ENCODE data around the gene BUB1.
"Not testable (repeated sequence)": the region's sequence is repeated elsewhere in the genome, so short reads cannot be mapped to it uniquely, and the experiment has no call there.

Gene BUB1

GRCh38 chr2:110605057-110605456 lies 72.8 kb downstream of the BUB1 start:
- not testable (repeated sequence) for DNase-seq (ENCODE audit: low read depth in 1 of 2, low spot score in 1 of 2)

DNA sequence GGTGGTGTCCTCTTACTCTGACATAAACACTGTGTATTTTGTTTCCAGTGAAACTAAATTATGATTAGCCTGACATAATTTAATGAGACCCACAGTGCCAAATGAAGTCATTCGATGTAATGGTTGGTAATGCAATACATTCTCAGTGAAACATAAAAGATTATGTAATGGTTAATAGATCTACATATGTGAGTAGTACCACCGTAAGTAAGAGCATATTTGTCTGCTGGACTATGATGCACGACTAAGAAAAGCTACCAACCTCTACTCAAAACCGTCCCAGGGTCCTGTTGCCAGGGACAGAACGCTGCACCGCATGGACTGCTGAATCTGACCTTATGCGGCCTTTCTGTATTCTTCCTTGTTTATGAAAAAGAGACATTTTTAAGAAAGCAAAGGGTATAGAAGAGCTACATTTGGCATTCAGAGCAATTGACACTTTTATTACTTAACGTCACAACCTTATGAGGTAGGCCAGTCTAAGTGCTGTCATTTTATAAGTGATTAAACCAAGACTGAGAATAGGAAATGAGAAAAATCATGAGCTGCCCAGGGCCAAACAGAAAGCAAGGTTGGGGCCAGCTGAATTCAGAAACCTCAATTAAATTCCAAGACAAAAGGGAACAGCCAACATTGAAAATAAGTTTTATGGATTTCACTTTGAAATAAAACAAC lies 73.8 kb downstream of the BUB1 start:
- not testable (repeated sequence) for DNase-seq (ENCODE audit: low read depth in 1 of 2, low spot score in 1 of 2)

- not testable (repeated sequence) for DNase-seq (ENCODE audit: low read depth in 1 of 2, low spot score in 1 of 2)
Measured at GRCh38 chr2:110602139-110602538, 75.7 kb downstream of the BUB1 start.

DNA sequence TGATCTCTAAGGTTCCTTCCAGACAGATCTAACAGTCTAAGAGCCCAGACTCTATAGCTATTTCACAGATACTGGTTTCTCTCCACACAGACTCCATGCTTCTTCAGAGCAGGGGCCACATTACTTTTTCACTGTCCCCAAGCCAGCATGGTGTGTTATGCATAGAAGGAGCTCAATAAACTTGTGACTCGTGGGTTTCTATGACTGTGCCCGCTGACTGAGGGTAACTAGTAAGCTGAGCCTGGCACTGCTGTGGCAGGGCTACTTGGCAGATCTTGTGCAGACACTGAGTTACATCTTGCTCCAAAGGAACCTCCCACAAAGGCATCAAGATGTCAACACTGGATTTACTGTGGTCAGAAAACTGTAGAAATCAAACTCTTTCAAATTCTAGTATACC lies 85.9 kb downstream of the BUB1 start:
- not testable (repeated sequence) for DNase-seq (ENCODE audit: low read depth in 1 of 2, low spot score in 1 of 2)

- not testable (repeated sequence) for DNase-seq (ENCODE audit: low read depth in 1 of 2, low spot score in 1 of 2)
Measured at GRCh38 chr2:110589677-110590330, 88.1 kb downstream of the BUB1 start.

DNA sequence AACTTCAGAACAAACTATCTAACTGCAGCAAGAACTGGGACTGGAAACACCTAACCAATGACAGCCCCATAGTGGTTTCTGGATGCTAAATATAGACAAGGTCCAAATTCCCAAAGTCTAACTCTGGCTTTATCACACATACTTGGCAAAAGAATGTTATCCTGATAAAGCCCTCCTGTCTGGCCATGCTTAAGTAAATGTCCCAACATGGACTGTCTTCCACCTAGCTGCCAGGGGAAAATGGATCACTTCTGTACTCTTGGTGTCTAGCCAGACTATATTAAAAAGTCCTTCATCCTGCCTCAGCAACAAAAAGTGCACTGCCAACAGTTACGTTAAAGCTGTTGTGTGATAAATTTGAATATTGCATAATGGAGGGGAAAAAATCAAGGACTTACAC lies 89.3 kb downstream of the BUB1 start:
- DNase-seq (ENCODE audit: low read depth in 1 of 2, low spot score in 1 of 2): not testable (repeated sequence)

Data from stimulated activated CD4-positive, alpha-beta T cell treated with anti-CD3 and anti-CD28 coated beads, Interleukin-15, amount 100 ng/mL, for 1 hour (primary cell).